GM23338 (cell line): ENCODE results near the gene TFDP1. TPM values are rescaled to one million over a fixed set of nuclear protein-coding genes. Genes with fewer than 3 reads are reported as not detected.

Experiments used
- ATAC-seq: fragments of 200-7000 bp; cut with Tn5 transposase; 3 replicates; pipeline ENCODE4 v1.9.1; 2020
- DNase-seq: peaks from one replicate; pipeline ENCODE4 v3.0.0-alpha.2; 2015; ENCODE audit warnings: low spot score
- H2AFZ ChIP-seq: fragments of 200-600 bp; sonication (generic); 2 replicates; pipeline ENCODE4 v1.8.0; 2016; ENCODE audit warnings: antibody characterized with exemption, mild to moderate bottlenecking, moderate library complexity
- H3F3A ChIP-seq: fragments of 200-600 bp; sonication (generic); replicated peaks from 2 replicates; pipeline ENCODE4 v1.8.0; 2017; ENCODE audit warnings: antibody characterized with exemption, mixed run types, low read depth
- H3K27ac ChIP-seq: fragments of 200-600 bp; sonication (generic); 2 replicates; pipeline ENCODE4 v1.6.1; 2016; ENCODE audit warnings: low read depth
- H3K27me3 ChIP-seq: fragments of 200-600 bp; sonication (generic); 2 replicates; pipeline ENCODE4 v1.8.0; 2016; ENCODE audit warnings: mild to moderate bottlenecking, mixed run types, moderate library complexity; ENCODE audit not compliant: insufficient read depth
- H3K36me3 ChIP-seq: fragments of 200-600 bp; sonication (generic); 2 replicates; pipeline ENCODE4 v1.8.0; 2016; ENCODE audit warnings: mild to moderate bottlenecking; ENCODE audit not compliant: insufficient read depth
- H3K4me1 ChIP-seq: fragments of 200-600 bp; sonication (generic); 2 replicates; pipeline ENCODE4 v1.8.0; 2016; ENCODE audit warnings: mild to moderate bottlenecking, moderate library complexity; ENCODE audit not compliant: insufficient read depth
- H3K4me2 ChIP-seq: fragments of 200-600 bp; sonication (generic); 2 replicates; pipeline ENCODE4 v1.7.1; 2017; ENCODE audit warnings: mixed run types
- H3K4me3 ChIP-seq: fragments of 200-600 bp; sonication (generic); 2 replicates; pipeline ENCODE4 v1.6.1; 2016; ENCODE audit warnings: mixed run types
- H3K79me2 ChIP-seq: fragments of 200-600 bp; sonication (generic); replicated peaks from 2 replicates; pipeline ENCODE4 v1.8.0; 2017; ENCODE audit warnings: mild to moderate bottlenecking; ENCODE audit not compliant: insufficient read depth
- H3K9me2 ChIP-seq: fragments of 200-600 bp; sonication (generic); 2 replicates; pipeline ENCODE4 v1.8.0; 2017; ENCODE audit not compliant: insufficient read depth
- H4K20me1 ChIP-seq: fragments of 200-600 bp; sonication (generic); replicated peaks from 2 replicates; pipeline ENCODE4 v1.8.0; 2017; ENCODE audit warnings: mild to moderate bottlenecking; ENCODE audit not compliant: insufficient read depth
- H3K27ac Mint-ChIP-seq: 2 replicates; pipeline ENCODE4 v1.8.0; 2020; ENCODE audit warnings: inconsistent platforms, mild to moderate bottlenecking, moderate library complexity, mixed read lengths
- H3K27me3 Mint-ChIP-seq: 3 replicates; pipeline ENCODE4 v1.8.0; 2022; ENCODE audit warnings: low read depth, mild to moderate bottlenecking, moderate library complexity, mixed read lengths, inconsistent platforms; ENCODE audit not compliant: insufficient read depth, poor library complexity
- H3K36me3 Mint-ChIP-seq: 3 replicates; pipeline ENCODE4 v1.8.0; 2021; ENCODE audit warnings: low read depth, mild to moderate bottlenecking, inconsistent platforms, moderate library complexity, mixed read lengths
- H3K4me1 Mint-ChIP-seq: 3 replicates; pipeline ENCODE4 v1.8.0; 2020; ENCODE audit warnings: mild to moderate bottlenecking, inconsistent platforms, mixed read lengths
- H3K4me3 Mint-ChIP-seq: 3 replicates; pipeline ENCODE4 v1.8.0; 2021; ENCODE audit warnings: moderate library complexity, mild to moderate bottlenecking, inconsistent platforms, mixed read lengths
- H3K9me3 Mint-ChIP-seq: 3 replicates; pipeline ENCODE4 v1.8.0; 2020; ENCODE audit warnings: moderate library complexity, mild to moderate bottlenecking, inconsistent platforms, mixed read lengths
- ETS1 ChIP-seq: IDR thresholded peaks from 2 replicates; pipeline ENCODE4 v1.6.1; 2016; ENCODE audit warnings: antibody characterized with exemption
- EZH2phosphoT487 ChIP-seq: fragments of 200-600 bp; sonication (generic); IDR thresholded peaks from one replicate; pipeline ENCODE4 v1.8.1; 2018; ENCODE audit warnings: antibody characterized with exemption; ENCODE audit not compliant: unreplicated experiment
- JUNB ChIP-seq: IDR thresholded peaks from one replicate; pipeline ENCODE4 v1.6.1; 2016; ENCODE audit warnings: antibody characterized with exemption; ENCODE audit not compliant: unreplicated experiment
- NANOG ChIP-seq: IDR thresholded peaks from 2 replicates; pipeline ENCODE4 v1.6.1; 2016; ENCODE audit warnings: antibody characterized with exemption, borderline replicate concordance
- ZNF114 ChIP-seq: fragments of 250-450 bp; sonication (Bioruptor Pico); IDR thresholded peaks from 2 replicates; pipeline ENCODE4 v1.5.0; 2020; ENCODE audit warnings: mild to moderate bottlenecking, moderate library complexity
- ZNF462 ChIP-seq: fragments of 250-450 bp; sonication (Bioruptor Pico); IDR thresholded peaks from 2 replicates; pipeline ENCODE4 v1.5.0; 2020; ENCODE audit warnings: mild to moderate bottlenecking, moderate library complexity
- polyA plus RNA-seq: library from polyadenylated mRNA; unstranded; fragments of >200 nt; fragmentation: Nextera tagmentation; extraction: Ambion mirVana; gene quantifications from 2 replicates; pipeline ENCODE4 v1.2.1, GENCODE V29; 2016
- total RNA-seq: library from RNA; depleted of rRNA; stranded (reverse); fragments of >200 nt; shearing (Covaris generic); gene quantifications from 2 replicates; pipeline ENCODE4 v1.2.3, GENCODE V29; 2014

Gene TFDP1
- total and polyA plus RNA-seq, 2 experiments from 2014 or later = 42.9 to 80.0 TPM

- TF ChIP-seq ETS1 (no peak), ZNF462 (CRISPR knock-in tag) (no peak), NANOG (no peak), EZH2phosphoT487 (no peak)
Measured at GRCh38 chr13:113610266-113610665, 25.7 kb downstream of the TFDP1 start (continued).

- no peaks in the 10 kb centered on the region for H3K27me3 ChIP-seq
- no peaks in the 10 kb centered on the region for H3K36me3 ChIP-seq
- H3K4me3 ChIP-seq = no peak overlapping the region
- TF ChIP-seq EZH2phosphoT487 (peak; percentile 25), JUNB (no peak), ZNF114 (CRISPR knock-in tag) (no peak)
- Mint-ChIP-seq H3K4me3 (no peak overlapping the region), H3K27me3 (peaks cover 7% of the 10 kb centered on the region), H3K27ac (no peak overlapping the region), H3K36me3 (peaks cover 37% of the 10 kb centered on the region), H3K4me1 (peaks cover 14% of the 10 kb centered on the region), H3K9me3 (no peaks in the 10 kb centered on the region)
- H3K27ac ChIP-seq = 0 out of 2 replicates have a peak overlapping the region, but pooled peaks have one; percentile 6
- no peaks in the 10 kb centered on the region for H3K9me2 ChIP-seq
- ATAC-seq (no peak), DNase-seq (no peak)
- H4K20me1 ChIP-seq = peaks cover 10% of the 10 kb centered on the region
- peaks cover 9% of the 10 kb centered on the region; the same call in 1 of the 2 replicates for H3K4me1 ChIP-seq
- H3K79me2 ChIP-seq = peaks cover 77% of the 10 kb centered on the region
- H3F3A ChIP-seq = 0 out of 2 replicates have a peak, but pooled peaks cover 3% of the 10 kb centered on the region
- H2AFZ ChIP-seq = no peak overlapping the region
- no peak overlapping the region for H3K4me2 ChIP-seq
Measured at GRCh38 chr13:113611996-113612395, 27.4 kb downstream of the TFDP1 start.
